Panc1 (cell line): ENCODE measurements around the gene BHLHA15. TPM values are rescaled to one million over a fixed set of nuclear protein-coding genes. Genes with fewer than 3 reads are reported as not detected.

ENCODE experiments used
- ATAC-seq: fragments of 200-7000 bp; cut with Tn5 transposase; 2 replicates; pipeline ENCODE4 v1.9.1; 2020; ENCODE audit warnings: mild to moderate bottlenecking, moderate library complexity
- BruUV-seq: library from RNA; stranded (reverse); fragments of 400-500 nt; replicated peaks from 2 replicates; lab custom pipeline; 2021; lab: Mats Ljungman, UMichigan
- CTCF ChIA-PET: fragments of 300-600 bp; sonication (Branson Sonifier 250); formaldehyde crosslinking; loops from one replicate; lab custom pipeline; 2022; ENCODE audit warnings: antibody characterized with exemption; lab: Charles Lee
- POLR2A ChIA-PET: fragments of 300-600 bp; sonication (Branson Sonifier 250); formaldehyde crosslinking; loops from one replicate; lab custom pipeline; 2022; ENCODE audit warnings: antibody characterized with exemption; lab: Charles Lee
- DNase-seq: peaks from one replicate; pipeline ENCODE4 v3.0.0-alpha.2; 2010; ENCODE audit warnings: low read depth, low spot score
- H3K27ac ChIP-seq: 2 replicates; pipeline ENCODE4 v1.5.1; 2011; ENCODE audit warnings: mild to moderate bottlenecking, low read length, inconsistent platforms
- H3K27me3 ChIP-seq: fragments of 200-500 bp; sonication (Bioruptor generic); 2 replicates; pipeline ENCODE4 v1.6.0; 2014; ENCODE audit warnings: low read length, inconsistent platforms; ENCODE audit not compliant: control insufficient read depth, insufficient read depth
- H3K36me3 ChIP-seq: fragments of 200-500 bp; sonication (Bioruptor generic); 2 replicates; pipeline ENCODE4 v1.5.1; 2014; ENCODE audit warnings: inconsistent platforms, mild to moderate bottlenecking, low read length, moderate library complexity; ENCODE audit not compliant: control insufficient read depth, insufficient read depth
- H3K4me1 ChIP-seq: 2 replicates; pipeline ENCODE4 v1.5.1; 2011; ENCODE audit warnings: inconsistent platforms, mild to moderate bottlenecking, low read length, moderate library complexity; ENCODE audit not compliant: control insufficient read depth, insufficient read depth
- H3K4me3 ChIP-seq, 2 experiments: 2 replicates each; pipeline ENCODE4 v1.5.1; 2011 to 2012; ENCODE audit warnings: low read depth in 2 of 2, low read length in 2 of 2, mild to moderate bottlenecking in 2 of 2, inconsistent platforms in 1 of 2, moderate library complexity in 1 of 2
- H3K9me3 ChIP-seq: fragments of 200-500 bp; sonication (Bioruptor generic); 2 replicates; pipeline ENCODE4 v1.5.1; 2014; ENCODE audit warnings: low read depth, mild to moderate bottlenecking, inconsistent platforms, low read length, moderate library complexity; ENCODE audit not compliant: control insufficient read depth, insufficient read depth
- POLR2AphosphoS5 ChIP-seq: IDR thresholded peaks from 2 replicates; pipeline ENCODE4 v1.6.1; 2012; ENCODE audit warnings: mild to moderate bottlenecking, low read depth, low read length, moderate library complexity
- SIN3A ChIP-seq: IDR thresholded peaks from 2 replicates; pipeline ENCODE4 v1.6.1; 2012; ENCODE audit warnings: low read depth, mild to moderate bottlenecking, low read length, moderate library complexity, borderline replicate concordance; ENCODE audit not compliant: insufficient read depth
- TCF7L2 ChIP-seq: IDR thresholded peaks from 2 replicates; pipeline ENCODE4 v1.6.1; 2011; ENCODE audit warnings: mild to moderate bottlenecking, low read depth, low read length, inconsistent platforms
- in situ Hi-C: cut with HindIII; loops from 2 replicates; pipeline ENCODE4 v1.10.0; 2016; ENCODE audit warnings: low sequenced_read_pairs, low pct_unique_long_range_greater_than_20kb
- intact Hi-C: fragments of 100-400 bp; cut with micrococcal nuclease; formaldehyde crosslinking; loops from one replicate; pipeline ENCODE4 v1.10.0; 2022; ENCODE audit not compliant: unreplicated experiment
- total RNA-seq: library from RNA; stranded (reverse); gene quantifications from one replicate; pipeline ENCODE4 v1.2.1, GENCODE V29; 2021; ENCODE audit not compliant: unreplicated experiment
- TF ChIP-seq, protein P1 (sequence below), 2 experiments: IDR thresholded peaks; 2 replicates each; pipeline ENCODE4 v1.6.1; 2011 to 2012; ENCODE audit warnings: low read depth in 2 of 2, control low read depth in 1 of 2, low read length in 1 of 2, mild to moderate bottlenecking in 1 of 2, moderate library complexity in 1 of 2; ENCODE audit not compliant: insufficient read depth in 1 of 2
- TF ChIP-seq, protein P2 (sequence below): fragments of 450-650 bp; IDR thresholded peaks from 2 replicates; pipeline ENCODE4 v1.5.1; 2017; ENCODE audit warnings: mild to moderate bottlenecking

The BHLHA15 gene
- total RNA-seq, 1 experiment from 2014 or later, result 0.26 TPM

DNA sequence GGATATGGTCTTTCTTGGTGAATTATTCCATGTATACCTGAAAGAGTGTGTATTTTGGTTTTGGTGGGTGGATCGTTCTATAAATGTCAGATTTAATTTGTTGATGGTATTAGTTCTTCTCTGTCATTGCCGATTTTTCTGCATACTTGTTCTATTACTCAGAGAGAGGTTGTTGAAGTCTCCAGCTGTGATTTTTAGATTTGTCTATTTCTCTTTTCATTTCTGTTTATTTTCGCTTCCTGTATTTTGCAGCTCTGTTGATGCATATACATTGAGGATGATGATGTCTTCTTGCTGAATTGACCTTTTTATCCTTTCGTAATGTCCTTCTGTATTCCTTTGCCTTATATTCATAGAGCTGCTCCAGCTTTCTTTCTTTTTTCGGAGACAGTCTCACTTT, 12.1 kb upstream of the BHLHA15 start:
- DNase-seq (no peak), ATAC-seq (no peak)
- in situ Hi-C loops (no loop called here), intact Hi-C loops (no loop called here)
- H3K4me3 ChIP-seq, result no peak overlapping the region
- ChIA-PET POLR2A (interaction anchor here (0.6 kb wide), 1 partner anchor 12 kb away, joined by 4 read pairs; no protein-coding TSS in a partner anchor), CTCF (no interaction called here)
- H3K9me3 ChIP-seq, result no peaks in the 10 kb centered on the region
- no TSS peak for BruUV-seq
- no peak overlapping the region for H3K27ac ChIP-seq
- TF ChIP-seq, protein P1, sequence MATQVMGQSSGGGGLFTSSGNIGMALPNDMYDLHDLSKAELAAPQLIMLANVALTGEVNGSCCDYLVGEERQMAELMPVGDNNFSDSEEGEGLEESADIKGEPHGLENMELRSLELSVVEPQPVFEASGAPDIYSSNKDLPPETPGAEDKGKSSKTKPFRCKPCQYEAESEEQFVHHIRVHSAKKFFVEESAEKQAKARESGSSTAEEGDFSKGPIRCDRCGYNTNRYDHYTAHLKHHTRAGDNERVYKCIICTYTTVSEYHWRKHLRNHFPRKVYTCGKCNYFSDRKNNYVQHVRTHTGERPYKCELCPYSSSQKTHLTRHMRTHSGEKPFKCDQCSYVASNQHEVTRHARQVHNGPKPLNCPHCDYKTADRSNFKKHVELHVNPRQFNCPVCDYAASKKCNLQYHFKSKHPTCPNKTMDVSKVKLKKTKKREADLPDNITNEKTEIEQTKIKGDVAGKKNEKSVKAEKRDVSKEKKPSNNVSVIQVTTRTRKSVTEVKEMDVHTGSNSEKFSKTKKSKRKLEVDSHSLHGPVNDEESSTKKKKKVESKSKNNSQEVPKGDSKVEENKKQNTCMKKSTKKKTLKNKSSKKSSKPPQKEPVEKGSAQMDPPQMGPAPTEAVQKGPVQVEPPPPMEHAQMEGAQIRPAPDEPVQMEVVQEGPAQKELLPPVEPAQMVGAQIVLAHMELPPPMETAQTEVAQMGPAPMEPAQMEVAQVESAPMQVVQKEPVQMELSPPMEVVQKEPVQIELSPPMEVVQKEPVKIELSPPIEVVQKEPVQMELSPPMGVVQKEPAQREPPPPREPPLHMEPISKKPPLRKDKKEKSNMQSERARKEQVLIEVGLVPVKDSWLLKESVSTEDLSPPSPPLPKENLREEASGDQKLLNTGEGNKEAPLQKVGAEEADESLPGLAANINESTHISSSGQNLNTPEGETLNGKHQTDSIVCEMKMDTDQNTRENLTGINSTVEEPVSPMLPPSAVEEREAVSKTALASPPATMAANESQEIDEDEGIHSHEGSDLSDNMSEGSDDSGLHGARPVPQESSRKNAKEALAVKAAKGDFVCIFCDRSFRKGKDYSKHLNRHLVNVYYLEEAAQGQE (IDR thresholded peaks at IDR 0.05; ENCODE audit: insufficient read depth in 1 of 2, low read depth in 2 of 2, low read length in 1 of 2), result no peak
- TF ChIP-seq SIN3A (no peak), TCF7L2 (no peak), POLR2AphosphoS5 (no peak)
- TF ChIP-seq, protein P2, sequence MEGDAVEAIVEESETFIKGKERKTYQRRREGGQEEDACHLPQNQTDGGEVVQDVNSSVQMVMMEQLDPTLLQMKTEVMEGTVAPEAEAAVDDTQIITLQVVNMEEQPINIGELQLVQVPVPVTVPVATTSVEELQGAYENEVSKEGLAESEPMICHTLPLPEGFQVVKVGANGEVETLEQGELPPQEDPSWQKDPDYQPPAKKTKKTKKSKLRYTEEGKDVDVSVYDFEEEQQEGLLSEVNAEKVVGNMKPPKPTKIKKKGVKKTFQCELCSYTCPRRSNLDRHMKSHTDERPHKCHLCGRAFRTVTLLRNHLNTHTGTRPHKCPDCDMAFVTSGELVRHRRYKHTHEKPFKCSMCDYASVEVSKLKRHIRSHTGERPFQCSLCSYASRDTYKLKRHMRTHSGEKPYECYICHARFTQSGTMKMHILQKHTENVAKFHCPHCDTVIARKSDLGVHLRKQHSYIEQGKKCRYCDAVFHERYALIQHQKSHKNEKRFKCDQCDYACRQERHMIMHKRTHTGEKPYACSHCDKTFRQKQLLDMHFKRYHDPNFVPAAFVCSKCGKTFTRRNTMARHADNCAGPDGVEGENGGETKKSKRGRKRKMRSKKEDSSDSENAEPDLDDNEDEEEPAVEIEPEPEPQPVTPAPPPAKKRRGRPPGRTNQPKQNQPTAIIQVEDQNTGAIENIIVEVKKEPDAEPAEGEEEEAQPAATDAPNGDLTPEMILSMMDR, result no peak
- no peaks in the 10 kb centered on the region for H3K4me1 ChIP-seq
- no peaks in the 10 kb centered on the region; the same call in 1 of the 2 replicates for H3K36me3 ChIP-seq
- no peaks in the 10 kb centered on the region for H3K27me3 ChIP-seq

DNA sequence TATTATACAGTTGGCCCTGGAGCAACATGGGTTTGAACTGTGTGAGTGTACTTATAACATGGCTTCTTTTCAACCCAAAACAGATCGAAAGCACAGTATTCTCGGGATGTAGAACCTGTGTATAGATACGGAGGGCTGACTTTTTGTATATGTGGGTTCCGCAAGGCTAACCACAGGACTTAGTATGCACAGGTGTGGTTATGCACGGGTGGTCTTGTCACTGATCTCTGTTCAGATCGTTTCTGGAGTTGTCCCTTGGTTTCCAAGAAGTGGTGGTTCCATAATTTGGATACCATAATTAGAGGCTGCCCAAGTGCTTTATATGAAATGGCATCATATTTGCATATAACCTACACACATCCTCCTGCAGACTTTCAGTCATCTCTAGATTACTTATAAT, 10.9 kb upstream of the BHLHA15 start:
- no peaks in the 10 kb centered on the region for H3K27me3 ChIP-seq
- BruUV-seq, result no TSS peak
- DNase-seq (no peak), ATAC-seq (no peak)
- no peaks in the 10 kb centered on the region for H3K9me3 ChIP-seq
- intact Hi-C loops, result no loop called here
- no peak for TF ChIP-seq SIN3A
- no peak for TF ChIP-seq POLR2AphosphoS5
- TF ChIP-seq TCF7L2, result no peak
- TF ChIP-seq, protein P2, result no peak
- TF ChIP-seq, protein P1 (IDR thresholded peaks at IDR 0.05; ENCODE audit: insufficient read depth in 1 of 2, low read depth in 2 of 2, low read length in 1 of 2), result no peak
- ChIA-PET POLR2A (no interaction called here), CTCF (no interaction called here)
- H3K4me3 ChIP-seq, result no peak overlapping the region
- no peaks in the 10 kb centered on the region for H3K36me3 ChIP-seq
- H3K27ac ChIP-seq, result no peak overlapping the region
- no peaks in the 10 kb centered on the region for H3K4me1 ChIP-seq
- in situ Hi-C loops, result no loop called here
